Neuronal stem cell (in vitro differentiated cells): Measurements from ENCODE around the gene CYB5RL.
"Not testable (repeated sequence)": the region's sequence is repeated elsewhere in the genome, so short reads cannot be mapped to it uniquely, and the experiment has no call there.

Experiments
- DNase-seq: peaks from one replicate; pipeline ENCODE4 v3.0.0-alpha.2; 2013; ENCODE audit warnings: low spot score
- H2AFZ ChIP-seq: one replicate; pipeline ENCODE4 v1.6.1; 2013; ENCODE audit warnings: mild to moderate bottlenecking, low read length, inconsistent platforms
- H2AK5ac ChIP-seq: 2 replicates; pipeline ENCODE4 v1.6.1; 2013; ENCODE audit warnings: low read depth, mild to moderate bottlenecking, inconsistent platforms, low read length, moderate library complexity, mixed read lengths
- H2BK120ac ChIP-seq: 2 replicates; pipeline ENCODE4 v1.6.1; 2013; ENCODE audit warnings: low read depth, mild to moderate bottlenecking, inconsistent platforms, low read length, moderate library complexity, mixed read lengths
- H2BK12ac ChIP-seq: one replicate; pipeline ENCODE4 v1.6.1; 2013; ENCODE audit warnings: low read length, inconsistent platforms
- H2BK15ac ChIP-seq: 2 replicates; pipeline ENCODE4 v1.6.1; 2013; ENCODE audit warnings: mild to moderate bottlenecking, low read length, inconsistent platforms, mixed read lengths
- H2BK5ac ChIP-seq: one replicate; pipeline ENCODE4 v1.6.1; 2013; ENCODE audit warnings: inconsistent platforms, mild to moderate bottlenecking, low read length, moderate library complexity
- H3K14ac ChIP-seq: one replicate; pipeline ENCODE4 v1.6.1; 2013; ENCODE audit warnings: low read length, inconsistent platforms
- H3K18ac ChIP-seq: 2 replicates; pipeline ENCODE4 v1.6.1; 2013; ENCODE audit warnings: low read length, inconsistent platforms
- H3K23ac ChIP-seq: 2 replicates; pipeline ENCODE4 v1.6.1; 2013; ENCODE audit warnings: low read depth, mild to moderate bottlenecking, mixed read lengths, low read length, inconsistent platforms; ENCODE audit not compliant: poor library complexity
- H3K27ac ChIP-seq: replicated peaks from 3 replicates; pipeline ENCODE4 v1.5.1; 2013; ENCODE audit warnings: low read length, inconsistent platforms
- H3K27me3 ChIP-seq, 3 experiments: 2 replicates each; pipeline ENCODE4 v1.6.1; 2013; ENCODE audit warnings: low read length in 3 of 3, mild to moderate bottlenecking in 2 of 3, inconsistent platforms in 1 of 3, low read depth in 1 of 3, mixed read lengths in 1 of 3, moderate library complexity in 1 of 3; ENCODE audit not compliant: control insufficient read depth in 3 of 3, insufficient read depth in 3 of 3
- H3K36me3 ChIP-seq, 2 donors: replicated peaks in 1 of 2; 2 replicates each; pipeline ENCODE4 v1.6.1; 2013; ENCODE audit warnings: low read length in 2 of 2; ENCODE audit not compliant: control insufficient read depth in 2 of 2, insufficient read depth in 2 of 2
- H3K4ac ChIP-seq: 2 replicates; pipeline ENCODE4 v1.6.1; 2013; ENCODE audit warnings: inconsistent platforms, mild to moderate bottlenecking, low read length, moderate library complexity
- H3K4me1 ChIP-seq, 2 donors: 1 replicate in 1 of 2; 2 replicates in 1 of 2; pipeline ENCODE4 v1.6.1; 2013; ENCODE audit warnings: low read length in 2 of 2, low read depth in 1 of 2; ENCODE audit not compliant: control insufficient read depth in 2 of 2, insufficient read depth in 1 of 2
- H3K4me2 ChIP-seq: one replicate; pipeline ENCODE4 v1.6.1; 2013; ENCODE audit warnings: mild to moderate bottlenecking, low read length, inconsistent platforms; ENCODE audit not compliant: insufficient read depth, poor library complexity, severe bottlenecking
- H3K4me3 ChIP-seq, 2 donors: 2 replicates each; pipeline ENCODE4 v1.5.1; 2013; ENCODE audit warnings: low read length in 2 of 2, mild to moderate bottlenecking in 2 of 2, inconsistent platforms in 1 of 2, moderate library complexity in 1 of 2
- H3K79me1 ChIP-seq: one replicate; pipeline ENCODE4 v1.6.1; 2013; ENCODE audit warnings: low read depth, mild to moderate bottlenecking, inconsistent platforms, low read length, moderate library complexity
- H3K9ac ChIP-seq: one replicate; pipeline ENCODE4 v1.6.1; 2013; ENCODE audit warnings: mild to moderate bottlenecking, low read depth, low read length, inconsistent platforms; ENCODE audit not compliant: poor library complexity
- H3K9me3 ChIP-seq, 2 donors: replicated peaks in 1 of 2; 2 replicates each; pipeline versions ENCODE3 to v1.6.1; 2013; ENCODE audit warnings: low read length in 2 of 2, mild to moderate bottlenecking in 2 of 2, inconsistent platforms in 1 of 2, low read depth in 1 of 2, mixed read lengths in 1 of 2, moderate library complexity in 1 of 2; ENCODE audit not compliant: control insufficient read depth in 2 of 2, insufficient read depth in 1 of 2
- H4K8ac ChIP-seq: one replicate; pipeline ENCODE4 v1.6.1; 2013; ENCODE audit warnings: low read depth, mild to moderate bottlenecking, inconsistent platforms, low read length, moderate library complexity
- H4K91ac ChIP-seq: one replicate; pipeline ENCODE4 v1.6.1; 2013; ENCODE audit warnings: low read length, low read depth, mild to moderate bottlenecking, inconsistent platforms; ENCODE audit not compliant: poor library complexity
- WGBS, 2 donors: extraction: QIAGEN DNeasy Blood & Tissue Kit; methylation state at CpG; one replicate each; pipeline ENCODE4 v1.1.7; 2013; ENCODE audit warnings: missing lambda C conversion rate in 2 of 2, mixed read lengths in 1 of 2; ENCODE audit not compliant: insufficient read length in 2 of 2, insufficient replicate concordance in 1 of 2; ENCODE audit errors: extremely low coverage in 2 of 2; 5-methylcytosine and 5-hydroxymethylcytosine counted together

Gene CYB5RL

GRCh38 chr1:54238353-54239034 lies 38.7 kb upstream of the CYB5RL start:
- H4K91ac ChIP-seq, result no peak overlapping the region
- no CpG with 5 or more reads among the region's 12 CpGs for WGBS, 2 donors
- no peak overlapping the region for H3K4ac ChIP-seq
- peak overlapping the region in 1 of 2 donors; percentile 61 for H3K4me3 ChIP-seq
- no peaks in the 10 kb centered on the region for H3K9me3 ChIP-seq
- no peak overlapping the region for H2AK5ac ChIP-seq
- DNase-seq, result no peak
- no peak overlapping the region for H3K4me2 ChIP-seq
- H4K8ac ChIP-seq, result no peak overlapping the region
- no peak overlapping the region for H3K27ac ChIP-seq
- H2AFZ ChIP-seq, result no peak overlapping the region
- no peak overlapping the region for H2BK120ac ChIP-seq
- H2BK5ac ChIP-seq, result no peak overlapping the region
- H3K18ac ChIP-seq, result no peak overlapping the region
- H2BK15ac ChIP-seq, result no peak overlapping the region
- H3K9ac ChIP-seq, result no peak overlapping the region
- peak overlapping the region; percentile 23 for H3K23ac ChIP-seq
- no peak overlapping the region for H2BK12ac ChIP-seq
- H3K79me1 ChIP-seq, result peaks cover 2% of the 10 kb centered on the region
- no peaks in the 10 kb centered on the region for H3K27me3 ChIP-seq
- peaks cover 0 to 1% of the 10 kb centered on the region in 2 donors for H3K4me1 ChIP-seq
- peaks cover 22 to 86% of the 10 kb centered on the region in 2 donors for H3K36me3 ChIP-seq
- H3K14ac ChIP-seq, result no peak overlapping the region

GRCh38 chr1:54237586-54237985 lies 37.8 kb upstream of the CYB5RL start:
- no peak overlapping the region for H2BK15ac ChIP-seq
- no peak overlapping the region for H2AFZ ChIP-seq
- H3K4ac ChIP-seq, result no peak overlapping the region
- no peak overlapping the region for H2BK5ac ChIP-seq
- DNase-seq, result no peak
- no peak overlapping the region for H2AK5ac ChIP-seq
- no peak overlapping the region for H2BK12ac ChIP-seq
- no peak overlapping the region for H4K91ac ChIP-seq
- H3K79me1 ChIP-seq, result peaks cover 2% of the 10 kb centered on the region
- peaks cover 22 to 77% of the 10 kb centered on the region in 2 donors for H3K36me3 ChIP-seq
- no peak overlapping the region for H2BK120ac ChIP-seq
- H3K27ac ChIP-seq, result no peak overlapping the region
- no peak overlapping the region for H3K14ac ChIP-seq
- H3K23ac ChIP-seq, result no peak overlapping the region
- H3K4me3 ChIP-seq, result no peak overlapping the region
- peaks cover 0 to 1% of the 10 kb centered on the region in 2 donors for H3K4me1 ChIP-seq
- no peaks in the 10 kb centered on the region for H3K27me3 ChIP-seq
- no peak overlapping the region for H3K18ac ChIP-seq
- H3K9ac ChIP-seq, result no peak overlapping the region
- WGBS, 2 donors, result no CpG with 5 or more reads among the region's 10 CpGs
- no peak overlapping the region for H4K8ac ChIP-seq
- H3K4me2 ChIP-seq, result no peak overlapping the region
- no peaks in the 10 kb centered on the region for H3K9me3 ChIP-seq

GRCh38 chr1:54234284-54234683 lies 34.5 kb upstream of the CYB5RL start:
- peaks cover 14 to 78% of the 10 kb centered on the region in 2 donors for H3K36me3 ChIP-seq
- no CpG with 5 or more reads among the region's 2 CpGs for WGBS, 2 donors

GRCh38 chr1:54233196-54233595 lies 33.4 kb upstream of the CYB5RL start:
- not testable (repeated sequence) for H3K18ac ChIP-seq, H3K23ac ChIP-seq, H2AFZ ChIP-seq, H3K4me2 ChIP-seq, H2BK120ac ChIP-seq, DNase-seq, H3K14ac ChIP-seq, H3K4me3 ChIP-seq, H2BK12ac ChIP-seq, H3K4ac ChIP-seq, H2BK15ac ChIP-seq, H3K79me1 ChIP-seq, H3K9me3 ChIP-seq, H3K27me3 ChIP-seq, H4K91ac ChIP-seq, H3K4me1 ChIP-seq, H4K8ac ChIP-seq, H3K27ac ChIP-seq, H3K9ac ChIP-seq, H2BK5ac ChIP-seq, H2AK5ac ChIP-seq
- no CpG with 5 or more reads among the region's 33 CpGs for WGBS, 2 donors
- H3K36me3 ChIP-seq, result peaks cover 11 to 78% of the 10 kb centered on the region in 2 donors

More at GRCh38 chr1:54234284-54234683, 34.5 kb upstream of the CYB5RL start:
- H4K8ac ChIP-seq, result no peak overlapping the region
- no peak overlapping the region for H3K14ac ChIP-seq
- no peak overlapping the region for H3K9ac ChIP-seq
- no peak overlapping the region for H2AFZ ChIP-seq
- H3K4me3 ChIP-seq, result no peak overlapping the region
- no peak overlapping the region for H2AK5ac ChIP-seq
- H2BK12ac ChIP-seq, result no peak overlapping the region
- H3K4ac ChIP-seq, result no peak overlapping the region
- no peak overlapping the region for H3K18ac ChIP-seq
- no peak overlapping the region for H3K23ac ChIP-seq
- no peak for DNase-seq
- H3K4me2 ChIP-seq, result no peak overlapping the region
- H3K4me1 ChIP-seq, result peaks cover 0 to 4% of the 10 kb centered on the region in 2 donors
- no peak overlapping the region for H3K27ac ChIP-seq
- H4K91ac ChIP-seq, result no peak overlapping the region
- peaks cover 2% of the 10 kb centered on the region for H3K79me1 ChIP-seq
- H3K27me3 ChIP-seq, result no peaks in the 10 kb centered on the region
- no peak overlapping the region for H2BK120ac ChIP-seq
- no peak overlapping the region for H2BK5ac ChIP-seq
- H3K9me3 ChIP-seq, result no peaks in the 10 kb centered on the region
- no peak overlapping the region for H2BK15ac ChIP-seq
